SJCRH30 (cell line): Measurements from ENCODE around the gene CRYM. TPM values are rescaled to one million over a fixed set of nuclear protein-coding genes. Genes with fewer than 3 reads are reported as not detected.
A peak's percentile ranks its signal among the peaks of the same experiment; 100 is the strongest.
"Not testable (repeated sequence)": the region's sequence is repeated elsewhere in the genome, so short reads cannot be mapped to it uniquely, and the experiment has no call there.

Source experiments
- DNase-seq, 2 experiments: peaks; one replicate each; pipeline ENCODE4 v3.0.0-alpha.2; 2015 to 2020
- H3K27ac ChIP-seq: fragments of 250-450 bp; sonication (Bioruptor Pico); 2 replicates; pipeline ENCODE4 v1.5.1; 2020; ENCODE audit warnings: mild to moderate bottlenecking, moderate library complexity
- H3K27me3 ChIP-seq: fragments of 250-450 bp; sonication (Bioruptor Pico); 2 replicates; pipeline ENCODE4 v1.5.1; 2020; ENCODE audit warnings: mild to moderate bottlenecking, moderate library complexity
- H3K36me3 ChIP-seq: fragments of 250-450 bp; sonication (Bioruptor Pico); 2 replicates; pipeline ENCODE4 v1.5.1; 2020; ENCODE audit warnings: mild to moderate bottlenecking, moderate library complexity
- H3K4me1 ChIP-seq: fragments of 250-450 bp; sonication (Bioruptor Pico); 2 replicates; pipeline ENCODE4 v1.5.1; 2020; ENCODE audit warnings: mild to moderate bottlenecking, moderate library complexity
- H3K4me3 ChIP-seq: fragments of 250-450 bp; sonication (Bioruptor Pico); 2 replicates; pipeline ENCODE4 v1.5.1; 2020; ENCODE audit warnings: mild to moderate bottlenecking, moderate library complexity
- H3K9me3 ChIP-seq: fragments of 250-450 bp; sonication (Bioruptor Pico); replicated peaks from 2 replicates; pipeline ENCODE4 v1.5.1; 2020; ENCODE audit warnings: mild to moderate bottlenecking, moderate library complexity
- total RNA-seq: library from RNA; depleted of rRNA; stranded (reverse); fragments of >200 nt; shearing (Covaris generic); gene quantifications from 2 replicates; pipeline ENCODE4 v1.2.3, GENCODE V29; 2014; rRNA removed

The CRYM gene
- total RNA-seq = not detected in 2 replicates

GRCh38 chr16:21277927-21278706 lies at the start of gene CRYM:
Gene CRYM (minus strand): TSS chr16:21278290. CDS start chr16:21278251, 39 bp downstream.
- Histone ChIP-seq H3K9me3 (no peaks in the 10 kb centered on the region), H3K4me1 (no peaks in the 10 kb centered on the region), H3K4me3 (no peak within 1 kb of the TSS), H3K36me3 (no peaks in the 10 kb centered on the region), H3K27ac (no peak within 1 kb of the TSS), H3K27me3 (no peaks in the 10 kb centered on the region)
- DNase-seq = no peak

GRCh38 chr16:21327046-21327445 lies 49.0 kb upstream of the CRYM start:
- no peak for DNase-seq
- Histone ChIP-seq H3K27ac (no peak overlapping the region), H3K36me3 (no peaks in the 10 kb centered on the region), H3K4me1 (no peaks in the 10 kb centered on the region), H3K9me3 (peaks cover 3% of the 10 kb centered on the region; the same call in 1 of the 2 replicates), H3K27me3 (no peaks in the 10 kb centered on the region), H3K4me3 (no peak overlapping the region)

GRCh38 chr16:21326459-21326858 lies 48.4 kb upstream of the CRYM start:
- Histone ChIP-seq H3K4me3 (no peak overlapping the region), H3K4me1 (no peaks in the 10 kb centered on the region), H3K9me3 (0 out of 2 replicates have a peak, but pooled peaks cover 3% of the 10 kb centered on the region), H3K36me3 (no peaks in the 10 kb centered on the region), H3K27ac (no peak overlapping the region), H3K27me3 (no peaks in the 10 kb centered on the region)
- DNase-seq = no peak

- 0 out of 2 replicates have a peak, but pooled peaks cover under 1% of the 10 kb centered on the region for H3K9me3 ChIP-seq
- no peak for DNase-seq
- H3K4me1 ChIP-seq = no peaks in the 10 kb centered on the region
- H3K27me3 ChIP-seq = no peaks in the 10 kb centered on the region
- H3K36me3 ChIP-seq = no peaks in the 10 kb centered on the region
- no peak overlapping the region for H3K4me3 ChIP-seq
- H3K27ac ChIP-seq = no peak overlapping the region
Measured at GRCh38 chr16:21324267-21324666, 46.2 kb upstream of the CRYM start.

DNA sequence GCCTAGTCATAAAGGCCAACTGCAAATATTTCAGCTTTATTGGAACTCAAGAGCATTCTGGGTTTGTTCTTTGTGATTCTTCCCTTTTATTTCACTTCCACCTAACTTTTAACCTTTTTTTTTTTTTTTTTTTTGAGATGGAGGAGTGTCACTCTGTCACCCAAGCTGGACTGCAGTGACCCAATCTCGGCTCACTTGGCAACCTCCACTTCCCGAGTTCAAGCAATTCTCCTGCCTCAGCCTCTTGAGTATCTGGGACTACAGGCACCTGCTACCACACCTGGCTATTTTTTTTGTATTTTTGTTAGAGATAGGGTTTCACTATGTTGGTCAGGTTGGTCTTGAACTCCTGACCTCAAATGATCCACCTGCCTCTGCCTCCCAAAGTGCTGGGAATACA lies 44.2 kb upstream of the CRYM start:
- not testable (repeated sequence) for H3K27me3 ChIP-seq, H3K36me3 ChIP-seq, H3K4me3 ChIP-seq, H3K9me3 ChIP-seq, DNase-seq, H3K4me1 ChIP-seq, H3K27ac ChIP-seq

DNA sequence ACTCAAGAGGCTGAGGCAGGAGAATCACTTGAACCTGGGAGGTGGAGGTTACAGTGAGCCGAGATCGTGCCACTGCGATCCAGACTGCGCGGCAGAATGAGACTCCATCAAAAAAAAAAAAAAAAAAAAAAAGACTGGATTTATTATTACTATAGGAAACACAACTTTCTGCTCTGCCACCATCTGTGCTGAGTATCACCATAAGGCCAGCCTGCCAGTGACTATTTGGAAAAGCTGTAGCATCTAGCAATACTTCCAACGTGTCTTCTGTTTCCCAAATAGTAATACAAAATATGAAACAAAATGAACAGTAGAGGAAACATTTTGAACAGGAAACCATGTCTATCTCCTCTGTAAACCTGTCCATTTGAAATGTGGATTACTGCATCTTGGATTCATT lies 43.6 kb upstream of the CRYM start:
- no peaks in the 10 kb centered on the region for H3K4me1 ChIP-seq
- H3K4me3 ChIP-seq = no peak overlapping the region
- H3K27me3 ChIP-seq = no peaks in the 10 kb centered on the region
- DNase-seq = no peak
- no peaks in the 10 kb centered on the region for H3K9me3 ChIP-seq
- H3K27ac ChIP-seq = no peak overlapping the region
- H3K36me3 ChIP-seq = no peaks in the 10 kb centered on the region

- Histone ChIP-seq H3K4me1 (no peaks in the 10 kb centered on the region), H3K36me3 (no peaks in the 10 kb centered on the region), H3K27me3 (no peaks in the 10 kb centered on the region), H3K9me3 (no peaks in the 10 kb centered on the region; the same call in 1 of the 2 replicates), H3K4me3 (no peak overlapping the region), H3K27ac (no peak overlapping the region)
- no peak for DNase-seq
Measured at GRCh38 chr16:21314339-21314738, 36.2 kb upstream of the CRYM start.

DNA sequence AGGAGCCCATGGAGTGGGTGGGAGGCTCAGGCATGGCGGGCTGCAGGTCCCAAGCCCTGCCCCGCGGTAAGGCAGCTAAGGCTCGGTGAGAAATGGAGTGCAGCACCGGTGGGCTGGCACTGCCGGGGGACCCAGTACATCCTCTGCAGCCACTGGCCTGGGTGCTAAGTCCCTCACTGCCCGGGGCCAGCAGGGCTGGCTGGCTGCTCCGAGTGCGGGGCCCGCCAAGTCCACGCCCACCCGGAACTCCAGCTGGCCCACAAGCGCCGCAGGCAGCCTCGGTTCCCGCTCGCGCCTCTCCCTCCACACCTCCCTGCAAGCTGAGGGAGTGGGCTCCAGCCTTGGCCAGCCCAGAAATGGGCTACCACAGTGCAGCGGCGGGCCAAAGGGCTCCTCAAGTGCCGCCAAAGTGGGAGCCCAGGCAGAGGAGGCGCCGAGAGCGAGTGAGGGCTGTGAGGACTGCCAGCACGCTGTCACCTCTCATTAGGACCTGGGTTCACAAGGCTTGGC lies 34.8 kb upstream of the CRYM start:
- H3K9me3 ChIP-seq, H3K36me3 ChIP-seq, DNase-seq, H3K4me3 ChIP-seq, H3K27me3 ChIP-seq, H3K27ac ChIP-seq, H3K4me1 ChIP-seq: not testable (repeated sequence)

DNA sequence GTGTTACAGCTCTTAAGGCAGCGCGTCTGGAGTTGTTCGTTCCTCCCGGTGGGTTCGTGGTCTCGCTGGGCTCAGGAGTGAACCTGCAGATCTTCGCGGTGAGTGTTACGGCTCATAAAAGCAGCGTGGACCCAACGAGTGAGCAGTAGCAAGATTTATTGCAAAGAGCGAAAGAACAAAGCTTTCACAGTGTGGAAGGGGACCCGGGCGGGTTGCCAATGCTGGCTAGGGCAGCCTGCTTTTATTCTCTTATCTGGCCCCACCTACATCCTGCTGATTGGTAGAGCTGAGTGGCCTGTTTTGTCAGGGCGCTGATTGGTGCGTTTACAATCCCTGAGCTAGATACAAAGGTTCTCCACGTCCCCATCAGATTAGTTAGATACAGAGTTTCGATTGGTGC lies 34.0 kb upstream of the CRYM start:
- H3K9me3 ChIP-seq, H3K36me3 ChIP-seq, H3K4me1 ChIP-seq, H3K27ac ChIP-seq, DNase-seq, H3K27me3 ChIP-seq, H3K4me3 ChIP-seq: not testable (repeated sequence)

- not testable (repeated sequence) for H3K4me1 ChIP-seq, H3K9me3 ChIP-seq, H3K27ac ChIP-seq, DNase-seq, H3K36me3 ChIP-seq, H3K27me3 ChIP-seq, H3K4me3 ChIP-seq
Measured at GRCh38 chr16:21306712-21307111, 28.6 kb upstream of the CRYM start.

- no peaks in the 10 kb centered on the region; the same call in 1 of the 2 replicates for H3K4me1 ChIP-seq
- no peak overlapping the region for H3K4me3 ChIP-seq
- no peak overlapping the region for H3K27ac ChIP-seq
- no peaks in the 10 kb centered on the region for H3K27me3 ChIP-seq
- H3K36me3 ChIP-seq = no peaks in the 10 kb centered on the region
- no peak for DNase-seq
- no peaks in the 10 kb centered on the region for H3K9me3 ChIP-seq
Measured at GRCh38 chr16:21302898-21303528, 24.9 kb upstream of the CRYM start.

DNA sequence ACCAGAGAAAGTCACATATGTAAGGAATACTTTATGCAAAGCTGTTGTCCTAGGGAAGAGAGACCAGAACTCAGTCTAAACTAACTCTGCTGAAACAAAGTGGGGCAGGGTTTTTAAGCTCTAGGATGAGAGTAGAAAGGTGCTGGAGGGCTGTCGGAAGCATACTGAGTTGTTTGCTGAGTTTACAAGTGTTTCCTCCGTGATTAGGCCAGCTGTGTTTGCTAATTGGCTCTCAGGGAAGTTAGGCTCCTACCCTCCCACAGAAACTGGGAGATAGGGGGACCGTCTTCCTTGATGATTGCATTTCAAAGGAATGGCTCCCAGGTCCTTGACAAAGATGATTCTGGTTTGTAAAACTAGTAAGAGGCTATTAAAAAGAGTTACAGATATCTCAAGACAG lies 24.4 kb upstream of the CRYM start:
- Histone ChIP-seq H3K27ac (no peak overlapping the region), H3K4me1 (no peaks in the 10 kb centered on the region; the same call in 1 of the 2 replicates), H3K4me3 (peak overlapping the region; percentile 62), H3K36me3 (no peaks in the 10 kb centered on the region), H3K9me3 (no peaks in the 10 kb centered on the region), H3K27me3 (no peaks in the 10 kb centered on the region)
- DNase-seq = peak in 1 of 2 experiments; percentile 3

DNA sequence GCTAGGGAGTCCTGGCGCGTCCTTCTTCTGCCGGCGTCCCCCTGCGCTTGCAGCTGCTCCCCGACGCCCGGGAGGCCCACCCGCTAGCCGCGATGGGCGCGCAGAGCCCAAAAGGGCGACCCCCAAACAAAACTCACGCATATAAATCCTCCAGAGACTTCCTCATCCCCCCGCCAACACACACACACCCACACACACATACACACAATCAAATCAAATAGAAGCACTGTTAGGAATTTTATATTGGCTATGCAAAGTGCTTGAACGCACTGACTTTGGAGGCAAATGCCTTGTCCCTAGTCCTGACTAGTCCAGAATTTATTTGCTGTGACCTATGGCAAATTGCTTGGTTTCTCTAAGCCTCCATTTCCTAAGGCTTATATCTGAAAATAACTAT lies 23.8 kb upstream of the CRYM start:
- Histone ChIP-seq H3K4me3 (peak overlapping the region; percentile 62), H3K36me3 (no peaks in the 10 kb centered on the region), H3K27me3 (no peaks in the 10 kb centered on the region), H3K27ac (peak overlapping the region; percentile 46), H3K4me1 (no peaks in the 10 kb centered on the region; the same call in 1 of the 2 replicates), H3K9me3 (no peaks in the 10 kb centered on the region)
- DNase-seq = no peak

DNA sequence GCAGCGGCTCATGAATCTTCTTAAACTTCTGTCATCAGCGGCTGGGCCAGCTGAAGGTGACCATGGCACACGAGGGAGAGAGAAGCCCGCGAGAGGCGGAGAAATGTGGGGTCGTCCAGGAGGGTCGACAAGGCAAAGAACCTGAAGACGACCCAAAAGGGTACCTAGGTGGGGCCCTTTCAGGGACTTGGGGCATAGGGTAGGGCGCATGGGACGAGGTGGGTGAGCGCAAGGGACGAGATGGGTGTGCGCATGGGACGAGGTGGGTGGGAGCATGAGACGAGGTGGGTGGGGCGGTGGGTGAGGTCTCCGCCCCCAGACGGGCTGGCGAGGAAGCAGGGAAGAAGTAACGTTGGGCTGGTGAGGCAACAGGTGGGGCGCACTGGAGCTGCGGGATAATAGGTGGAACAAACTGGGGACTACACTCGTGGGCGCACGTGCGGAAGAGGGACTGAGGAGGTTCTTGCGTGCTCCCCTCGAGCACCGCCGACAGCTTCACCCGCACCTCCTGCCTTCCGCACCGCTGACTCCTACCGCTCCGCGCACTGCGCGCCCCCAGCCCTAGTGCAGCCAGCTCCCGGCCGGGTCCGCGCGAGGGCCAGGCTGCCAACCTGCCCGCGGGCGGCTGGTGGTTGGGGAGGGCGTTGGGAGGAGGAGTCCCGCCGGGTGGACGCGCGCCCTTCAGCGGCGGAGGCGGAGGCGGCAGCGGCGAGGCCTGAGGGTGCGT lies 23.2 kb upstream of the CRYM start:
- Histone ChIP-seq H3K4me3 (peak overlapping the region; percentile 62), H3K27me3 (no peaks in the 10 kb centered on the region), H3K36me3 (no peaks in the 10 kb centered on the region), H3K9me3 (no peaks in the 10 kb centered on the region), H3K4me1 (no peaks in the 10 kb centered on the region; the same call in 1 of the 2 replicates), H3K27ac (peak overlapping the region; percentile 46)
- DNase-seq = peak; percentile 74 to 83
